Ishikawa (cell line): ENCODE data around the gene OR10H1.

Experiments
- CEBPB ChIP-seq: IDR thresholded peaks from 2 replicates; pipeline ENCODE4 v1.6.1; 2012
- CREB1 ChIP-seq: IDR thresholded peaks from 2 replicates; pipeline ENCODE4 v1.6.1; 2012; ENCODE audit warnings: low read depth
- EGR1 ChIP-seq: IDR thresholded peaks from 2 replicates; pipeline ENCODE4 v1.6.1; 2012
- EP300 ChIP-seq: IDR thresholded peaks from 2 replicates; pipeline ENCODE4 v1.6.1; 2012; ENCODE audit warnings: borderline replicate concordance
- FOXM1 ChIP-seq: IDR thresholded peaks from 2 replicates; pipeline ENCODE4 v1.6.1; 2012; ENCODE audit warnings: low read depth, borderline replicate concordance
- MAX ChIP-seq: IDR thresholded peaks from 2 replicates; pipeline ENCODE4 v1.6.1; 2012
- NFIC ChIP-seq: IDR thresholded peaks from 2 replicates; pipeline ENCODE4 v1.6.1; 2012
- RAD21 ChIP-seq: IDR thresholded peaks from 2 replicates; pipeline ENCODE4 v1.6.1; 2012; ENCODE audit warnings: low read depth
- REST ChIP-seq: IDR thresholded peaks from 2 replicates; pipeline ENCODE4 v1.6.1; 2012; ENCODE audit warnings: low read depth, mild to moderate bottlenecking
- TAF1 ChIP-seq: IDR thresholded peaks from 2 replicates; pipeline ENCODE4 v1.6.1; 2012; ENCODE audit warnings: low read depth, mild to moderate bottlenecking
- TCF12 ChIP-seq: IDR thresholded peaks from 2 replicates; pipeline ENCODE4 v1.6.1; 2012; ENCODE audit warnings: low read depth
- TEAD4 ChIP-seq: IDR thresholded peaks from 2 replicates; pipeline ENCODE4 v1.6.1; 2012
- USF1 ChIP-seq: IDR thresholded peaks from 2 replicates; pipeline ENCODE4 v1.6.1; 2012
- YY1 ChIP-seq: IDR thresholded peaks from 2 replicates; pipeline ENCODE4 v1.6.1; 2012; ENCODE audit warnings: low read depth
- ZBTB7A ChIP-seq: IDR thresholded peaks from 2 replicates; pipeline ENCODE4 v1.6.1; 2012; ENCODE audit warnings: low read depth

OR10H1 gene

GRCh38 chr19:15788594-15789270, 26.7 kb downstream of the OR10H1 start:
- TF ChIP-seq CREB1, result no peak
- no peak for TF ChIP-seq REST
- TF ChIP-seq RAD21, result no peak
- no peak for TF ChIP-seq EGR1
- no peak for TF ChIP-seq FOXM1
- no peak for TF ChIP-seq ZBTB7A
- TF ChIP-seq TAF1, result no peak
- TF ChIP-seq USF1, result no peak
- no peak for TF ChIP-seq EP300
- TF ChIP-seq YY1, result no peak
- TF ChIP-seq NFIC, result no peak
- TF ChIP-seq TEAD4, result no peak

- TF ChIP-seq RAD21, result no peak
- TF ChIP-seq CEBPB, result no peak
- TF ChIP-seq FOXM1, result no peak
- no peak for TF ChIP-seq EGR1
- TF ChIP-seq EP300, result no peak
- TF ChIP-seq USF1, result no peak
- TF ChIP-seq NFIC, result no peak
- no peak for TF ChIP-seq YY1
- no peak for TF ChIP-seq TEAD4
- no peak for TF ChIP-seq CREB1
- TF ChIP-seq MAX, result no peak
- no peak for TF ChIP-seq TAF1
- no peak for TF ChIP-seq TCF12
- no peak for TF ChIP-seq ZBTB7A
- TF ChIP-seq REST, result no peak
Observed at GRCh38 chr19:15787611-15788155, 27.8 kb downstream of the OR10H1 start, which contains the start of gene OR10H5. Gene OR10H5, plus strand, starts transcription at chr19:15787661. Its CDS starts 6,388 bp downstream, at chr19:15794049.

- no peak for TF ChIP-seq TCF12
- TF ChIP-seq EGR1, result no peak
- no peak for TF ChIP-seq MAX
- TF ChIP-seq CEBPB, result no peak
- no peak for TF ChIP-seq ZBTB7A
- no peak for TF ChIP-seq YY1
- no peak for TF ChIP-seq RAD21
Observed at GRCh38 chr19:15782211-15782610, 33.3 kb downstream of the OR10H1 start.

- TF ChIP-seq REST (no peak), RAD21 (no peak), CEBPB (no peak), YY1 (no peak), TAF1 (no peak), TEAD4 (no peak), EP300 (no peak), EGR1 (no peak), USF1 (no peak), CREB1 (no peak), MAX (no peak), TCF12 (no peak)
Observed at GRCh38 chr19:15781661-15782060, 33.8 kb downstream of the OR10H1 start.
